HG03064 (cell line): ENCODE measurements around the gene NLGN1.
"Not testable (repeated sequence)": the region's sequence is repeated elsewhere in the genome, so short reads cannot be mapped to it uniquely, and the experiment has no call there.

Experiments
- ATAC-seq: cut with Tn5 transposase; IDR thresholded peaks from one replicate; pipeline ENCODE4 v1.9.1; 2021; ENCODE audit warnings: low read depth; ENCODE audit not compliant: unreplicated experiment

NLGN1 gene

DNA sequence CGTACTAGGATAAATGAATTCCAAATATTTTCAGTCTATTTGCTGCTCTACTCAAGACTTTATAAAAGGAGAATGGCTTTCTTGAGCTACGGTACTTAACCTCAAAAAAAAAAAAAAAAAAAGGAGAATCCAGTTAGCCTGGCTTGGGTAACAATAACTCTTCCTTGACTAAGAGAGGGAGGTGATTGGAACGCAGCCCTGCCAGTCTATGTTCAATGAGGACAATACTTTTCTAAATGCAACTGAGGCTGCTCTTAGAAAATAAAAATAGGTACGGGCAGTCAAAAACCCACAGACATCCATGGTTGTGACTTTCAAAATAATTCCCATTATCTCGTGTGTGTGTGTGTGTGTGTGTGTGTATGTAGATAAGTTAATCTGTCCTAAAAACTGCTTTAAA is 799.9 kb downstream of the NLGN1 start:
- ATAC-seq, result no peak

DNA sequence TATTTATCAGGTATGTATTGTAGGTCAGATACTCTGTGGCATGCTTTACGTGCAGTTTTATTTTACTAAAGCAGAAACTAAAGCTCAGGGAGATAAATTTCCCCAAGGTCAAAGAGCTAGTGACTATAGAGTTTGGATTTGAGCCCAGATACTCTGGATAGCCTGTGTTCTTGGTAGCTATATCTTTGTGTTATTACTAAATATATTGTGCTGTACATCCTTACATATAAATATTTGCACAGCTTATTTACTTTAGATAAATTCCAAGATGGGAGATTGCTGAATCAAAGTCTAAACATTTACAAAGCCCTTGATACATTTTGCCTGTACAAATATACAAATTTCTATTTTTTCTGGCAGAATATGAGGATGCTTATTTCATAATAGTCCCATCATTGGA is 800.7 kb downstream of the NLGN1 start:
- ATAC-seq, result no peak

DNA sequence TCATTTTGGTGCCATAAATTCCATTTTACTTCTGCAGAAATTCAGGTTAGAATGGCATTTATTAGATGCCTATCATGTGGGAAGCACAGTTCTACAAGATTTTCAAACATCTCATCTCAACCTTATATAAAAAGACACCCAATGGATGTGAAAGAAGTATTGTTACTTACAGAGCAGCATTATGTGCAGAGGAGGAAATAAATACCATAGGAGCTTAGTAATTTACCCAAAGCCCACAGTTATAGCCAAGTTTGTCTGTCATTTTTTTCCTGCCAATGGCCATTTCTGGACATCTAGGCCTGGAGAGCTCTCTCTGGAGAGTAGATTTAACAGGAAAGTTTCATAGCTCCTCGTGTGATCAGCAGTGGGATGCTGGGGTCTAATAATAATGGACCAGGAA is 802.2 kb downstream of the NLGN1 start:
- ATAC-seq, result no peak

GRCh38 chr3:174202116-174202515 is 804.6 kb downstream of the NLGN1 start:
- no peak for ATAC-seq

DNA sequence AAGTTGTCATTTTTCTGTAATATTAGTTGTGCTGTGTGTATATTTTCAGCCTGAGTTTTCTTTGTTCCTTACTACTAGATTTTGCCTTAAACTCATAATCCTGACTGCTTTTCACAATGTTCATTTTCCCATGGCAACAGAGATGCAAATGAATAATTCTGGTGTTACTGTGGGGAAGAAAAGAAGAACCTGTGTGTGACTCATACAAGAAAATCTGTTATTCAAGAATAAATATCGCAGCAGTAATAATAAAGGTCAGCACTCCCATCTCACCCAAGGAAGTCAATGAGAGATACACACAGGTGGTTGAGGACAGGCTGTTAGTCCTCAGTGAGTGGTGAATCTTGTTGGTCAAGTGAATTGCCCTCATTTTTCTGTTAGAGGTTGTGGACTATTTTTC is 805.0 kb downstream of the NLGN1 start:
- ATAC-seq, result no peak

DNA sequence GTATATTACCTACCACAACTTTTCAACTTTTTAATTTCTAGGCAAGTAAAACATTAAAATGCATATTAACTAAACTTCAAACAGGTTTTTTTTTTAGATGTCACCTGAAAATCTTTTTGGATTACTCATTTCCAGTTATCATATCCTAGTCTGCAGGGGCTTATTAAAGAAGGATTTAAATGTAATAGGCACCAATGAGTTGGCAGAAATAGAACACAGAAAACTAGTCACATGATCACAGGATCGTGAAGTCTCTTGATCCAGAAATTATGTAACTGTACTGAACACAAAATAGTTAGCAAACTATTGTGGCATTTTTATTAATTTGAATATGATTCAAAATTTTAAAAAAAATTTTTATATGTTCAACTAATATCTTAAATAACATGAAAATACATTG is 807.2 kb downstream of the NLGN1 start:
- ATAC-seq, result no peak

DNA sequence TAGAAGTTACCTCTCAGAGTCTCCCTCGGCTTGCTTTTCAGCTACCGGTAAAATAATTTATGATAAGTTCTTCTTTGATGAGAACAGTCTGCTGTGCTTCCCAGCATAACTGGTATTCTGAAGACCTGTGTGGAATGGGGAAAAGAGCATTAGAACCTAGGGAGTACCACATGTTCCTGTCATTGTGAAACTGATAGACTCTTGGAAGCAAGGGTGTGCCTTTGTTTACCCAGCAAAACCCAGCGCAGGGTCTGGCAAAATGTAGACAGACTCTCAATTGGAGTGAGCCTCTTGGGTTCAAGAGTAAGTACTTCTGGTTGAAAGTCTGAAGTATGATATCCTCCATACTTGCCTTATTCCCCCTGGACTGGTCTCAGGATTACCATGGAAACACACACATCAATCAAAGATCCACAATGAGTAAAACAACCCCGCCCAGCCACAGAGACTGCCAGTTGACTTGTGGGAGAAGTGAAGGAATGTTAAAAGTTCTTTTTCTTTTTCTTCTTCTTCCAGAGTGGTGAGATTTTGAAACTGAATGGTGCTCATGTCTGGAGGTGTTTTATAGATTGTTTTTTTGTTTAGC is 809.2 kb downstream of the NLGN1 start:
- no peak for ATAC-seq

GRCh38 chr3:174208161-174208560 is 810.6 kb downstream of the NLGN1 start:
- no peak for ATAC-seq

DNA sequence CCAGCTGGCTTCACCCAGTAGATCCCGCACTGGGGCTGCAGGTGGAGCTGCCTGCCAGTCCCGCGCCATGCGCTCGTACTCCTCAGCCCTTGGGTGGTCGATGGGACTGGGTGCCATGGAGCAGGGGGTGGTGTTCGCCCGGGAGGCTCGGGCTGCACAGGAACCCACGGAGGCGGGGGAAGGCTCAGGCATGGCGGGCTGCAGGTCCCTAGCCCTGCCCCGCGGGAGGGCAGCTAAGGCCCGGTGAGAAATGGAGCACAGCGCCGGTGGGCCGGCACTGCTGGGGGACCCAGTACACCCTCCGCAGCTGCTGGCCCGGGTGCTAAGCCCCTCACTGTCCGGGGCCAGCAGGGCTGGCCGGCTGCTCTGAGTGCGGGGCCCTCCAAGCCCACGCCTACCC is 814.4 kb downstream of the NLGN1 start:
- not testable (repeated sequence) for ATAC-seq

DNA sequence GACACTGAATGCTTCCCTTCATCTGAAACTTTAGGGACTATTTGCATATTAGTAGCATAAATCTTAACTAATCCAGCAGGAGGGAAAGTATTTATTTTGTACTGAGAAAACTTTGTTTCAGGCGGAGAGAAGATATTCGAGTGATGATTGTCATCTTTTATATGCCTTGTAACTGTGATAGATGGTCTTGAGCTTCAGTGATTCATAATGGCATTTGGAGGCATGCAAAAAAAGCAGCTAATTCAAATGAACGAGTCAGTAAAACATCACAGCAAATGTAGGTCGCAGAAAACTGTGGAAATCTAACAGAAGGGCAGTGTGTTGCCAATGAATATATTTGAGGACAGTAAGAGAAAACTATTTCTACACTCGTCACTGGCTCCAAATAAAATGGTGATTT is 817.9 kb downstream of the NLGN1 start:
- ATAC-seq, result no peak

- ATAC-seq, result no peak
These were observed 818.5 kb downstream of the NLGN1 start for GRCh38 chr3:174216019-174216418.

DNA sequence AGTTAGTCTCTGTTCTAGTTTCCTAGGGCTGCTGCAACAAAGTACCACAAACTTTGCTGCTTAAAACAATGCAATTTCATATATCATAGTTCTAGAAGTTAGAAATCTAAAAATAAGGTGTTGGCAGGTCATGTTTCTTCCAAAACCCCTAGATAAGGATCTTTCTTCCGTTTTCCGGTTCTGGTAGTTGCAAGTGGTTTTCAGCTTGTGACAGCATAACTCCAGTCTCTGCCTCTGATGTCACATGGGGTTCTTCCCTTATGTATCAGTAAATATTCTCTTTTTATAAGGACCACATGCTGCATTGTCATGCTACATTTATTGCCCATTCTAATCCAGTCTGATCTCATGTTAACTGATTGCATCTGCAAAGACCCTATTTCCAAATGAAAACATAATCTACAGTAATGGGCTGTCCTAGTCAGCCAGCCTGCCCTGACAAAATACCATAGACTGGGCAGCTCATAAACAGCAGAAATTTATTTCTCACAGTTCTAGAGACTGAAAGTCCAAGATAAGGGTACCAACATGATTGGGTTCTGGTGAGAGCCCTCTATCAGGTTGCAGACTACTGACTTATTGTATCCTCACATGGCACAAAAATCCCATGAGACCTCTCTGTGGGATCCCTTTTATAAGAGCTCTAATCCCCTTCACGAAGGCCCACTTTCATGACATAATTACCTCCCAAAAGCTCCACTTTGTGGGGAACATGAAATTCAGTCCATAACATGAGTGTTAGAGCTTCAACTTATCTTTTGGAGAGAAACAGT is 819.6 kb downstream of the NLGN1 start:
- ATAC-seq, result no peak

DNA sequence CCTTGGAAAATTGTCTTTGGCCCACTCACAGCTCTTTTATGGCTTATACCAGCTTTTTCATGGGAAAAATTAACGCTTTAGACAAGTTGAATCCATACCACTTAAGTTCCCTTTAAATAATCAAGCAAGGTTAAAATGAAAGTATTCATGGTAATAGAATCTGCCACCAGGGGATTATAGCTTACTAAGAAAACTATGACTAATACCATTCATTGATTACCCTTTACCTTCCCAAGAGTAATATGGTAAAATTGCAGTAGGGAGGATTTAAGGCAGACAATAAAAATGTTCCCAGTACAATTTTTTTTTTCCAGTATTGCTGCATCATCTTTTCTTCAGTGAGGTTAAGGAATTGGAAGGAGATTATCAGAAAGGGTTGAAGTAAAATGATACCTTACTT is 820.5 kb downstream of the NLGN1 start:
- ATAC-seq, result no peak

DNA sequence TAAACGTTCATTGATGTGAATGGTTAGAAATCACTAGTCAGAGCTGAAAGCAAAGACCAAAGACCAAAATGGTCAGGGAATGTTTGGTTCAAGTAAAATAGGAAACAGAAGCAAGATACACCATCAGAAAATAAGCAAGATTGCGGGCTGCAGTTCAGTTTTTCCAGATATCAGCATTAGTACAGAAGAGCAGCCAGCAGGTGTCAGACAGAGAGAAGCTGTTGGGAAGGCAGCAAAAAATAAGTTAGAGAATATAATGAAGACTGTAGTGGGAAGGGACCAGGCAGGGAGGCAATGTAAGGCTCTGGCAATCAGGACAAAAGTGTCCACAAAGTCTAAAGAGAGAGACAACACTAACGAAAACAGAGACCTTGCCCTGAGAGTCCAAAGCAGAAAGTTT is 822.2 kb downstream of the NLGN1 start:
- no peak for ATAC-seq

- no peak for ATAC-seq
These were observed 823.4 kb downstream of the NLGN1 start for GRCh38 chr3:174220775-174221554.

DNA sequence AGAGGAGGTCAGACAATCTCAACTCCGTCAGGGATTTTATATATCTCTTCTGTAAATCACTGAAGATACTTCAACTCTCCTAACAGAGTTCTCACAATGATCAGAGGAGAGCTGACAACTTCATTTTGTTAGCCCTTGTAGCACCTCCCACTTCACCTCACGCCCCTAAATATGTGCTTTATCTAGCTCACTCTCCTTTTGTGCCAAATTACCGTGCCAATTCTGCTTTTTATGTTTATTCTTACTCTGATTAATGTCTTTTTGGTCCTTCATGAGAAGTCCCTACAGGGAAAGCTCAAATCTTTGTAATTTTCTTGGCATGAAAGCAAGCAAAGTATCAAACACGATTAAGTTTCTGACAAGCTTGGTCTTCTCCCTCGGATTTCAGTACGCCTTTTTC is 825.5 kb downstream of the NLGN1 start:
- ATAC-seq, result no peak

GRCh38 chr3:174223626-174224025 is 826.1 kb downstream of the NLGN1 start:
- ATAC-seq, result no peak

DNA sequence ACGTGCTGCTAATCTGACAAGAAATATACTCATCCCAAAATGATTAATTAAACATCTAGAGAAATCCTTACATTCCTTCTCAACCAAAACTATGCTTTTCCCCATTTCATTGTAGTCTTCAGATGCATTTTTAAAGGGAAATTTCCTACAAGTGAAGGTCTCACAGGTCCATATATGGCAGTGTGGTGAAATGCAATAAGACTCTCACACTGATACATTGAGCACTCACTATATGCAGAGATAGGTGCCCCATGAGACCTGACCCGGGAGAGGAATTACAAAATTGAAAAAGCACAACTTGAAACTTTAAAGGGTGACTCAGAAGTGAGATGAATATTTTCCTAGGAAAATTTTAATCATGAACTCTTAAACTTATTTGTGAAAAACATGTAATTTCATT is 832.4 kb downstream of the NLGN1 start:
- ATAC-seq, result no peak

- ATAC-seq, result not testable (repeated sequence)
These were observed 834.6 kb downstream of the NLGN1 start for GRCh38 chr3:174232028-174232657.

- no peak for ATAC-seq
These were observed 835.3 kb downstream of the NLGN1 start for GRCh38 chr3:174232658-174233429.
